ENCODE data around the gene DHRS3. TPM values are rescaled to one million over a fixed set of nuclear protein-coding genes. Genes with fewer than 3 reads are reported as not detected.
A peak's percentile ranks its signal among the peaks of the same experiment; 100 is the strongest.

DHRS3 gene
- polyA plus RNA-seq, 10 donors: 11.8 to 25.6 (median 17.0) TPM

DNA sequence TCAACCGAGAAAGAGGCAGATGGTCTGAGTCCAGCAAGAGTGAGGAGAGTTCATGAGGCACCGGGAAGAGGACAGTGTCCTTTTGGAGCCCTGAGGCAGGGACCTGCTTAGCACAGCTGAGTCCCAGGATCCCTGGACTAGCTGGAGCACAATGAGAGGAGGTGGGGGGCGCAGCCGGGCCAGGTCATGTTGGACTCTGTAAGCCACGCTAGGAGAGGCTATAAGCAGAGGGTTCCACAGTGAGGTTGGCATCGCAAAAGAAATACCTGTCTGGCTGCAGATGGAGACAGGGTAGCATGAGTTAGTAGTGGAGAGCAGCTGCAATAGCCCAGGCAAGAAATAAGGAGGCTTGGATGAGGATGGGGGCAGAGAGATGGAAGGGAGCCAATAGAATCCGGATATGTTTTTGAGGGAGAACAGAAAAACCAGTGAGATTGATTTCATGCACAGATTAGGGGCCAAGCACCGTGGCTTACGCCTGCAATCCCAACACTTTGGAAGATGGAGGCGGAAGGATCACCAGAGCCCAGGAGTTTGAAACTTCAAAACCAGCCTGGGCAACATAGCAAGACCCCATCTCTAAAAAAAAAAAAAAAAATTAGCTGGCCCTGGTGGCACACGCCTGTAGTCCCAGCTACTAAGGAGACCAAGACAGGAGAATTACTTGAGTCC, 98.2 kb downstream of the DHRS3 start:
- DNase-seq: peak in 1 of 3 donors; percentile 42

DNA sequence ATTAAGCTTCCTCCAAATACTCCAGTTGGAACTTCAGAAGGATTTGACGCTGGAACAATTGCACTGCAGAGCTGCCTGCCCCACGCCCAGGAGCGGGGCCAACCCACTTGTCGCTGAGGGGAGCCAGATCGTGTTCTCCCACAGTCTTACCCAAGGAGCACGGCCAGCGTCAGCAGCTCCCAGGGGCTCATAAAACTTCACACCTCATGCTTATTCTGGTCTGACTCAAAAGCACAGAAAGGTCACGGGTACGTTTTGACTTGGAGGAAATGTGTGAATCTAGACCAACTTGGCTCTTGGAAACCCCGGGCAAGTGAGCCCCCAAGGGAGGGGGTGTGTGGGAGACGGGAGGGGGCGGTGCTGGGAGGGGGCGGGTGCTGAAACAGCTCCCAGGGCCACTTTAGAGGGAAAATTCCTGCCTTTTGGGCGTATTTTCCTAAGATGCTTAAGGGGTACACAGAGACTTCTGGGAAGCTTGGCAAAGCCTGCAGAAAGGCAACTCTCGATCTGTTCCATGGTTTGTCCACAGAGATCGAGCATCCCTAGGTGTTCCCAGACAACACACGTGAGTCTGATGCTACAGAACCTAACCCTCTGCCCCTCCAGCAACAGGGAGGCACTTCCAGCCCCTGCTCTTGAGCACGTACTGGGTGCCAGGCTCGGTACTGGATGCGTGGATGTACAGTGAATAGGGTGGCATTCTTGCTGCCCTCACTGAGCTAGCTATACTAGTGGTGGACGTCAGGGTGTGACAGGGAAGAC, 98.9 kb downstream of the DHRS3 start:
- DNase-seq: peak in 2 of 3 donors; percentile 38 to 68

Other genes starting within 250 kb of the DHRS3 start
- not detected for gene AADACL4, start 25.9 kb upstream of the DHRS3 start, polyA plus RNA-seq (ENCODE audit: insufficient read length in 10 of 10)
- not detected for gene AADACL3, start 97.9 kb upstream of the DHRS3 start, polyA plus RNA-seq (ENCODE audit: insufficient read length in 10 of 10)
- gene CFAP107, start 128.0 kb upstream of the DHRS3 start, polyA plus RNA-seq (ENCODE audit: insufficient read length in 10 of 10): 1 to 10 TPM in 2 of 10 donors, under 1 TPM in 7, not detected in 1; 0.12 to 1.5 (median 0.52) TPM
- not detected for gene PRAMEF12, start 155.5 kb upstream of the DHRS3 start, polyA plus RNA-seq (ENCODE audit: insufficient read length in 10 of 10)
- not detected for gene PRAMEF1, start 173.2 kb upstream of the DHRS3 start, polyA plus RNA-seq (ENCODE audit: insufficient read length in 10 of 10)
- gene PRAMEF11, start 213.2 kb upstream of the DHRS3 start, polyA plus RNA-seq (ENCODE audit: insufficient read length in 10 of 10): not detected
- not detected for gene HNRNPCL1, start 230.5 kb upstream of the DHRS3 start, polyA plus RNA-seq (ENCODE audit: insufficient read length in 10 of 10)
- not detected for gene PRAMEF2, start 238.9 kb upstream of the DHRS3 start, polyA plus RNA-seq (ENCODE audit: insufficient read length in 10 of 10)

Measured in muscle of back (tissue), 11 donors.